SK-N-SH treated with all-trans-retinoic acid at 6 μM for 48 hours (cell line): ENCODE data around the gene FCAMR.

Experiments
- ATAC-seq: fragments of 200-7000 bp; cut with Tn5 transposase; 3 replicates; pipeline ENCODE4 v1.9.1; 2020; ENCODE audit warnings: mild to moderate bottlenecking, moderate library complexity
- CSDC2 ChIP-seq: fragments of 250-450 bp; sonication (Bioruptor Pico); IDR thresholded peaks from 2 replicates; pipeline ENCODE4 v1.5.0; 2020; ENCODE audit warnings: mild to moderate bottlenecking, moderate library complexity
- POU6F1 ChIP-seq: fragments of 250-450 bp; sonication (Bioruptor Pico); IDR thresholded peaks from 2 replicates; pipeline ENCODE4 v1.8.0; 2021; ENCODE audit warnings: low read depth, mild to moderate bottlenecking, moderate library complexity, borderline replicate concordance
- PPARA ChIP-seq: fragments of 250-450 bp; sonication (Bioruptor Pico); IDR thresholded peaks from 2 replicates; pipeline ENCODE4 v1.5.0; 2020; ENCODE audit warnings: mild to moderate bottlenecking, borderline replicate concordance
- RARB ChIP-seq: fragments of 250-450 bp; sonication (Bioruptor Pico); IDR thresholded peaks from 2 replicates; pipeline ENCODE4 v1.8.0; 2021; ENCODE audit warnings: mild to moderate bottlenecking, moderate library complexity
- TCF4 ChIP-seq: fragments of 250-450 bp; sonication (Bioruptor Pico); IDR thresholded peaks from 2 replicates; pipeline ENCODE4 v1.8.0; 2021; ENCODE audit warnings: mild to moderate bottlenecking, moderate library complexity, borderline replicate concordance
- ZFP3 ChIP-seq: fragments of 250-450 bp; sonication (Bioruptor Pico); IDR thresholded peaks from 2 replicates; pipeline ENCODE4 v1.5.0; 2020; ENCODE audit warnings: mild to moderate bottlenecking, moderate library complexity
- TF ChIP-seq, protein P1 (sequence below): fragments of 250-450 bp; sonication (Bioruptor Pico); IDR thresholded peaks from 2 replicates; pipeline ENCODE4 v1.5.0; 2020; ENCODE audit warnings: mild to moderate bottlenecking, moderate library complexity
- TF ChIP-seq, protein P2 (sequence below): fragments of 250-450 bp; sonication (Bioruptor Pico); IDR thresholded peaks from 2 replicates; pipeline ENCODE4 v1.5.1; 2020; ENCODE audit warnings: low read depth, mild to moderate bottlenecking, moderate library complexity

FCAMR gene

DNA sequence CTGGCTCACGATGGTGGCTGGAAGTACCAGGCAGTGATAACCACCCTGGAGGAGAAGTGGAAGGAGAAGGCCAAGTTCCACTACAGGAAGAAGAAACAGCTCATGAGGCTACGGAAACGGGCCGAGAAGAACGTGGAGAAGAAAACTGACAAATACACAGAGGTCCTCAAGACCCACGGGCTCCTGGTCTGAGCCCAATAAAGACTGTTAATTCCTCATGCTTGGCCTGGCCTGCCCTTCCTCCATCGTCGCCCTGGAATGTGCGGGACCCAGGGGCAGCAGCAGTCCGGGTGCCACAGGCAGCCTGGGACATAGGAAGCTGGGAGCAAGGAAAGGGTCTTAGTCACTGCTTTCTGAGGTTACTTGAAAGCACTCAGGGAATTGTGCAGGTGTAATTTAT is 62.2 kb downstream of the FCAMR start:
- ATAC-seq: no peak
- TF ChIP-seq TCF4 (CRISPR knock-in tag) (no peak), RARB (no peak), ZFP3 (no peak), PPARA (CRISPR knock-in tag) (no peak), POU6F1 (no peak), CSDC2 (CRISPR knock-in tag) (no peak)
- TF ChIP-seq, protein P1, sequence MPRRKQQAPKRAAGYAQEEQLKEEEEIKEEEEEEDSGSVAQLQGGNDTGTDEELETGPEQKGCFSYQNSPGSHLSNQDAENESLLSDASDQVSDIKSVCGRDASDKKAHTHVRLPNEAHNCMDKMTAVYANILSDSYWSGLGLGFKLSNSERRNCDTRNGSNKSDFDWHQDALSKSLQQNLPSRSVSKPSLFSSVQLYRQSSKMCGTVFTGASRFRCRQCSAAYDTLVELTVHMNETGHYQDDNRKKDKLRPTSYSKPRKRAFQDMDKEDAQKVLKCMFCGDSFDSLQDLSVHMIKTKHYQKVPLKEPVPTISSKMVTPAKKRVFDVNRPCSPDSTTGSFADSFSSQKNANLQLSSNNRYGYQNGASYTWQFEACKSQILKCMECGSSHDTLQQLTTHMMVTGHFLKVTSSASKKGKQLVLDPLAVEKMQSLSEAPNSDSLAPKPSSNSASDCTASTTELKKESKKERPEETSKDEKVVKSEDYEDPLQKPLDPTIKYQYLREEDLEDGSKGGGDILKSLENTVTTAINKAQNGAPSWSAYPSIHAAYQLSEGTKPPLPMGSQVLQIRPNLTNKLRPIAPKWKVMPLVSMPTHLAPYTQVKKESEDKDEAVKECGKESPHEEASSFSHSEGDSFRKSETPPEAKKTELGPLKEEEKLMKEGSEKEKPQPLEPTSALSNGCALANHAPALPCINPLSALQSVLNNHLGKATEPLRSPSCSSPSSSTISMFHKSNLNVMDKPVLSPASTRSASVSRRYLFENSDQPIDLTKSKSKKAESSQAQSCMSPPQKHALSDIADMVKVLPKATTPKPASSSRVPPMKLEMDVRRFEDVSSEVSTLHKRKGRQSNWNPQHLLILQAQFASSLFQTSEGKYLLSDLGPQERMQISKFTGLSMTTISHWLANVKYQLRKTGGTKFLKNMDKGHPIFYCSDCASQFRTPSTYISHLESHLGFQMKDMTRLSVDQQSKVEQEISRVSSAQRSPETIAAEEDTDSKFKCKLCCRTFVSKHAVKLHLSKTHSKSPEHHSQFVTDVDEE: no peak
- TF ChIP-seq, protein P2, sequence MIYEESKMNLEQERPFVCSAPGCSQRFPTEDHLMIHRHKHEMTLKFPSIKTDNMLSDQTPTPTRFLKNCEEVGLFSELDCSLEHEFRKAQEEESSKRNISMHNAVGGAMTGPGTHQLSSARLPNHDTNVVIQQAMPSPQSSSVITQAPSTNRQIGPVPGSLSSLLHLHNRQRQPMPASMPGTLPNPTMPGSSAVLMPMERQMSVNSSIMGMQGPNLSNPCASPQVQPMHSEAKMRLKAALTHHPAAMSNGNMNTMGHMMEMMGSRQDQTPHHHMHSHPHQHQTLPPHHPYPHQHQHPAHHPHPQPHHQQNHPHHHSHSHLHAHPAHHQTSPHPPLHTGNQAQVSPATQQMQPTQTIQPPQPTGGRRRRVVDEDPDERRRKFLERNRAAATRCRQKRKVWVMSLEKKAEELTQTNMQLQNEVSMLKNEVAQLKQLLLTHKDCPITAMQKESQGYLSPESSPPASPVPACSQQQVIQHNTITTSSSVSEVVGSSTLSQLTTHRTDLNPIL: no peak
